ENCODE measurements around the gene MEIS2.

MEIS2 gene

DNA sequence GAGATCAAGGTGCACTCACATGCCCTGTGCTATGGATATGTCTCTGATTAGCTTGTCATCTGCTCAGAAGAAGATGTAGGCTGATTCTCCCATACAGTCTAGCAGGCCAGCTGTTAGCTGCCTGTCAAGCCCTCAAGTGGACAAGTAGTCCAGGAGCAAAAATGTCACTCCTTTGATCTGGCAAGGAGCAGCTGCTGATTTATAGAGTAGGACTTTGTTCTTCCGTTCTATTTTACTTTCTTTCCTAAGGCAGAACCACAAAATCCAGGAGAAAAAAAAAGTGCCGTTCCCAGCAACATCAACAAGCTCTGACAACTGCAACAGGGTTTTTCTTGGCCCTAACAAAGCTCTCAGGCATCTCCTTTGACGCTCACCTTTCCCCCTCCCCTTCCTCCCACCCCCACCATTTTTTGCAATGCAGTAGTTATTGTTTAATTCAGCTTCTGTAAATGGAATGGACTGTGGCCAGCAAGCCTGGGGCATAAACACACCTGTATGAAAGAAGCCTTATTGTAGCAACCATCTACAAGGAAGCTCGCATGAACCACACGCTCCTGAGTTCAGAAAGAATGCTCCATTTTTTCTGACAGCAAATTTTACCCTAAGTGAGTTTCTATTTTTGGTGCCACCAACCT is 196.3 kb downstream of the MEIS2 start:
- no peak for DNase-seq (ENCODE audit: low read depth in 4 of 4, low spot score in 1 of 4)

DNA sequence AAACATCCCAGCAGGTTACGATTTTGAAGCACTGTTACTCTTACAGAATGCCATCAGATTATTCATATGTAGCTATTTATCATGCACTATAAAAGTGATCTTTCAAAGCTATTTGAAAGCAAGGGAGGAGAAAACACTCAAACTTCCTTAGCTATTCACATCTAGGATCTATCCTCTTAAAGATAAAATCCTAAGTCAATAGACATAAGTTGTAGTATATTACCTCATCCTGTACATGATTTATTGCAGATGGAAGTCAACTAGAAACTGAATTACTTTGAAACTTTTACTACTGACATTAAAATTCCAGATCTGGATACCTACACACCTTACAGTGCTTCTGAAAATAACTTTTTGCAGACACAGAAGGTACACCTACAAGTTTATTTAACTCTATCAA is 197.2 kb downstream of the MEIS2 start:
- no peak for DNase-seq (ENCODE audit: low read depth in 4 of 4, low spot score in 1 of 4)

GRCh38 chr15:36901012-36901411 is 199.3 kb downstream of the MEIS2 start:
- DNase-seq (ENCODE audit: low read depth in 4 of 4, low spot score in 1 of 4): no peak

GRCh38 chr15:36899696-36900095 is 200.7 kb downstream of the MEIS2 start:
- DNase-seq (ENCODE audit: low read depth in 4 of 4, low spot score in 1 of 4): no peak

DNA sequence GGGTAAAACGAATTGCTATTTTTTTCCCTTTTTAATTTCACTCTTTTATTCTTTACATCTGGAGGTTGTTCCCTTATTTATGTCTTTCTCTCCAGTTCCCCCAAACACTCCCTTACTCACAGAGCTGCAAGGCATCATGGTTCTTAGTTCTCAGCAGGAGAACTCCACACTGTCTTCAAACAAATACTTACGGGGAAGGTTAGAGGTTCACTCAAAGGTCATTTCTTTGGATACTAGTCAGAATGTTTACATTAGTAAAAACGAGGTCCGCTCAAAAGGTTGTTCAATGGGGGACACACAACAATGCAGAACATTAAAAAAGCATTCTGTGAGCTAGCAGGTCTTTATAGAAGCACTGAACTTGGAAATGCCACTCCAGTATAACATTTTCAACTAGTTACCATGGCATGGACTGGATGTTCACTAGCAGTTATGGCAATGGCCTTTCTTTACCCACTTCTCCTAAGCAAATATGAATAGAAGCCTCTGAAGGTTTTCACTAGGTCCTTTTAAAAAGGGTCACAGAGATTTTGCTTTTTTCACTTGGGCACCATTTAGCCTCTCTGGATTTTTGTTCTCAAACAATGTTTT is 201.7 kb downstream of the MEIS2 start:
- DNase-seq (ENCODE audit: low read depth in 4 of 4, low spot score in 1 of 4): no peak

DNA sequence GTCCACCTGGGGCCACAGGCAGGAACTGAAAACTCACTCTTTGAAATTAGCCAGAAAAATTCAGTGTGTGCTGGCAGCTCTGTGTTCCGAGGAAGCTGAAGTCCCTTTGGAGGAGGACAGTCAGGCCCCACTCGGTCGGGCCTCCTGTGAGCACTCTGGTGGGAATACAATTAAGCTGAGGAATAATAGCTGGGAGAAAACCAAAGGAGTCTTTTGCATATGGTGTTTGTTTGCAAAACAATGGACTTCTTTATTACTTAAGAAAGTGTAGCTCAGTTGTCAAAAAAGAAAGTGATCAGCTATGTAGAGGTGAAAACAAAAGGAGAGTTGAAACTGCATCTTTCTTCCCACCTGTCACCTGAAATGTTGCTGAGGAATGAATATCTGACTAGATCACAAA is 202.5 kb downstream of the MEIS2 start:
- no peak for DNase-seq (ENCODE audit: low read depth in 4 of 4, low spot score in 1 of 4)

- no peak for DNase-seq (ENCODE audit: low read depth in 4 of 4, low spot score in 1 of 4)
These were observed 203.4 kb downstream of the MEIS2 start for GRCh38 chr15:36896949-36897348.

DNA sequence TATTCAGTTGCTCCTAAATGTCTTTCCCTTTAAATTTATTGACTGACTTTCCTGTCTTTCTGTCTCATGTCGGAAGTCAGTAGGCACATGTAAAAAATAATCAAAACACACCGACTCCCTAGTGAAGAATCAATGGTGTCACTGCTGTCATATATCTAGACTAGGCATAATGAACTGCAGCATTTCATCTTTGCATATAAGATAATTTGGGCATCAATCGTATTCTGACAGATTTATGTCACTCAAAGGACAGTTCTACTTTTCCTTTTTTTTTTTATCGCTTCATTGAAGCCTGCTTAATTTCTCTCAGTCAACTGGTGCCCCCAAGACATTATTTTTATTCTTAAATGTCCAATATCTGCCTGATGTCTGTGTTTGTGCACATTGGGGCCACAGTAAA is 206.3 kb downstream of the MEIS2 start:
- DNase-seq (ENCODE audit: low read depth in 4 of 4, low spot score in 1 of 4): no peak

DNA sequence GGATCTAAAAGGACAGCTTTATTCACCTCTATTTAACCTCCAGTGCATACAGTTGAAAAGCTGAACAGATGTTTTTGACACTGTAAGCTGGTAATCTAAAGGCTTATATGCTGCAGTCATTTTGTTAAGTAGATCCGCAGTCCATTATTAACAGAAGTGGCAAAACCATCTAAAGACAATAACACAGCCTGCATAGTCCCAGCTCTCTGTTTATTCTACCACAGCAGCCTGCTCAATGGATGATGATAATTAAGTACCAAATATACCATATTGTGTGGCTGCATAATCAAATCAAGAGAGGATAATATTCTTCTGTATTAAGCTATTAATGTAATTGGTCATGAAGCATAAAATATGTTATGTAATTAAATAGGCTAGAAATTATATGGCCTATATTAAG is 207.1 kb downstream of the MEIS2 start:
- no peak for DNase-seq (ENCODE audit: low read depth in 4 of 4, low spot score in 1 of 4)

GRCh38 chr15:36888011-36888992 is 212.0 kb downstream of the MEIS2 start:
- DNase-seq (ENCODE audit: low read depth in 4 of 4, low spot score in 1 of 4): no peak

- DNase-seq (ENCODE audit: low read depth in 4 of 4, low spot score in 1 of 4): no peak
These were observed 213.0 kb downstream of the MEIS2 start for GRCh38 chr15:36887214-36887961.

GRCh38 chr15:36886701-36887100 is 213.6 kb downstream of the MEIS2 start:
- DNase-seq (ENCODE audit: low read depth in 4 of 4, low spot score in 1 of 4): no peak

DNA sequence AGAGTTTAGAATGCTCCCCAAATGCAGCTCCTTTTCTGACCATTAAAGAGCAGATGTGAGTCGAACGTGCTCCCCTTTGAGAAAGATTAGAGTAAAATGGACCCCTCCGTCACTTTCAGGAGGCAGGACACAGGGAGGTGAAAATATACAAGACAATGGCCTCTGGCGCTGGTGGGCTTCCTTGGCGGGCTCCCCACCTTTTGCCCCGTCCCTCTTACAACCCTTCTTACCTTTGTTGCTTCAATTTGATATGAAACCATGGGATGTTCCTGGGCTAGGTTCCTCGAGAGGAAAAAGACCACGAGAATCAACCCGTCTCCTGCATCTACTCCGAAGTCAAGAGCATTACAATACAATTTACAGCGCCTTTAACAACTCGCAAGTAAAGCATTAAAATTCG is 214.2 kb downstream of the MEIS2 start:
- no peak for DNase-seq (ENCODE audit: low read depth in 4 of 4, low spot score in 1 of 4)

GRCh38 chr15:36885771-36886170 is 214.6 kb downstream of the MEIS2 start:
- DNase-seq (ENCODE audit: low read depth in 4 of 4, low spot score in 1 of 4): no peak

GRCh38 chr15:36884936-36885635 is 215.3 kb downstream of the MEIS2 start:
- DNase-seq (ENCODE audit: low read depth in 4 of 4, low spot score in 1 of 4): no peak

- no peak for DNase-seq (ENCODE audit: low read depth in 4 of 4, low spot score in 1 of 4)
These were observed 215.9 kb downstream of the MEIS2 start for GRCh38 chr15:36884518-36884875.

DNA sequence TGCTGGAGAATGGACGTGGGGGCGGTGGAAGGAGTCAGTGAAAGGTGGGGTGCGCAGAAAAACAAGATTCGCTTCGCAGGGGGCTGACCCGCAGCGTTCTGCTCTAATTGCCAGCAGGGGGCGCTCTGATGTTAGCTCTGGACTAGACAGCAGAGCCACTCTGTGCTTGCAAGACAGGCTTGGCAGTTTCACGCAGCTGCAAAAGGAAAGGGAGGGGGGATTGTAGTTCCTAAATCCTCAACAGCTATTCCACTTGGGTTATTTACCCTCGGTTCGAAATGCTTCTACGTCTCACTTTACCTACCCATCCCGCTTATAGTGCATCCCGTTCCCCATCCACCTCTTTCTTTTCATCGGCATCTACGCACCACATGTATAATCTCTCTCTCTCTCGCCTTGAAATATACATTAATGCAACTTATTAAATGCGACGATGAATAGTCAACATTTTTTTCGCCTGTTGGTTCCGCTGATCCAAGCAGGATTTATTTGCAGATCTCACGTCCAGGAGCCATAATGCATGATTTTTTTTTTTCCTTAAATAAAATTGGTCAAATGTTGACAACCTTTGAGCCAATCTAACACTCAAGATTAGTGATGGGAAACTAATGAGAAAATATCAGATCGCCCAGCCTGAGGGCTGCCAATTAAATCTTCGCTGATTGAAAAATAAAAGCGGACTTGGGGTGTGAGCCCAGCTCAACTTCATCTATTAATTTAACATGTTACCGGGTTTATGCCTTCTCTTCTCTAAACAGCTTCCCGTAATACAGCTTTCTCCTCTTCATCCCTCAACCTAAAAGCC is 216.4 kb downstream of the MEIS2 start:
- peak; percentile 25 to 61 (median 36) for DNase-seq (ENCODE audit: low read depth in 4 of 4, low spot score in 1 of 4)

DNA sequence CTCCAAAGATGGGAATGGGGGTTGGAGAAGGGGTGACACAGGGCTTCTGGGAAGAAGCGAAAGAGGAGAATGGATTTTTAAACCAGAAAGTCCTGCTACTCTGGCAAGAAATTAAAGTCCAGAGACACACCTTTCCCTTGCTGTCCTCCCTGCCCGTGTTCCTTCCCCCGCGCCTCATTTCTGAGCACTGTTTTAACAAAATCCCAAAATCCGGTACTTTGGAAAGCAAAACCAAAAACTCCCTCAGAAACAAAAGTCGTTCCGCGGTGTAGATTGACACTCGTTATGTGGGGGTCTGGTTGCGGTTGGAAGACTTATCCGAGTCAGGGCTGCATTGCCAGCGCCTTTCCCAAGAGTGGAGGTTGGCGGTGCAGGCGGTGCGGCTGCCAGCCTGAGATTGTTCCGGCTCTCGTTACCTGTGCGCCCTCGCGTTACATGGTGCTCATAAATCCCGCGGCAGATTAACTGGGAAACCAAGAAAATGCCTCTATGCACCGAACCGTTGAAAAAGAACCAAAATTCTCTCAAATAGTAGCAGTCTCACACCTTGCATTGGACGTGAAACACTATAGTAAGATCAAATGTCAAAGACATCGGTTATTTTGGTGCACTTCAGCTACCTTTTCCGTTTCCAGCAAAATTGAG is 217.7 kb downstream of the MEIS2 start:
- no peak for DNase-seq (ENCODE audit: low read depth in 4 of 4, low spot score in 1 of 4)

- no peak for DNase-seq (ENCODE audit: low read depth in 4 of 4, low spot score in 1 of 4)
These were observed 218.3 kb downstream of the MEIS2 start for GRCh38 chr15:36882056-36882455.

DNA sequence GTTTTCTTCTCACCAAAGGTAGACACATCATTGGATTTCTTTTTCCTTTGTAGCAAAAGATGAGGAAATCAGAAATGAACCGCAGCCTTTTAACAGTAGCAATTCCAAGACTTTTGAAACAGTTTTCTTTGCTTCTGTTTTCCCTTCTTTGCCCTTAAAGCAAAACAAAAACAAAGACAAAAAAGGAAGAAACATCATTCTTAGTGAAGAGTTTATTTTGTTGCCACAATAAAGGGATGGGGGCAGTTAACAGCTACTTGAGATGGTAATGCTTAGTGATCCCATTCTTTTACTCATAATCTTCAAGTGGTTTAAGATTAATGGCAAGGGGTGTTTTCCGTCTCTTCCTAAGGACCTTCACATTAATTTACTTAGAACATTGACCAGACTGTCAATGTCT is 218.8 kb downstream of the MEIS2 start:
- DNase-seq (ENCODE audit: low read depth in 4 of 4, low spot score in 1 of 4): no peak

All from stimulated activated CD4-positive, alpha-beta T cell treated with anti-CD3 and anti-CD28 coated beads, Interleukin-1b, Interleukin-23, amount 100 ng/mL, for 24 hours (primary cell).